KBM-7 (cell line): ENCODE measurements around the gene DELE1.

Experiments
- DNase-seq: peaks from one replicate; pipeline ENCODE4 v3.0.0-alpha.2; 2015
- in situ Hi-C: fragments of 300-500 bp; cut with MboI; formaldehyde crosslinking; loops from 2 replicates; pipeline ENCODE4 v1.14.3; 2020; ENCODE audit warnings: low sequenced_read_pairs, low pct_unique_long_range_greater_than_20kb, mixed read lengths

DELE1 gene, protein sequence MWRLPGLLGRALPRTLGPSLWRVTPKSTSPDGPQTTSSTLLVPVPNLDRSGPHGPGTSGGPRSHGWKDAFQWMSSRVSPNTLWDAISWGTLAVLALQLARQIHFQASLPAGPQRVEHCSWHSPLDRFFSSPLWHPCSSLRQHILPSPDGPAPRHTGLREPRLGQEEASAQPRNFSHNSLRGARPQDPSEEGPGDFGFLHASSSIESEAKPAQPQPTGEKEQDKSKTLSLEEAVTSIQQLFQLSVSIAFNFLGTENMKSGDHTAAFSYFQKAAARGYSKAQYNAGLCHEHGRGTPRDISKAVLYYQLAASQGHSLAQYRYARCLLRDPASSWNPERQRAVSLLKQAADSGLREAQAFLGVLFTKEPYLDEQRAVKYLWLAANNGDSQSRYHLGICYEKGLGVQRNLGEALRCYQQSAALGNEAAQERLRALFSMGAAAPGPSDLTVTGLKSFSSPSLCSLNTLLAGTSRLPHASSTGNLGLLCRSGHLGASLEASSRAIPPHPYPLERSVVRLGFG

DNA sequence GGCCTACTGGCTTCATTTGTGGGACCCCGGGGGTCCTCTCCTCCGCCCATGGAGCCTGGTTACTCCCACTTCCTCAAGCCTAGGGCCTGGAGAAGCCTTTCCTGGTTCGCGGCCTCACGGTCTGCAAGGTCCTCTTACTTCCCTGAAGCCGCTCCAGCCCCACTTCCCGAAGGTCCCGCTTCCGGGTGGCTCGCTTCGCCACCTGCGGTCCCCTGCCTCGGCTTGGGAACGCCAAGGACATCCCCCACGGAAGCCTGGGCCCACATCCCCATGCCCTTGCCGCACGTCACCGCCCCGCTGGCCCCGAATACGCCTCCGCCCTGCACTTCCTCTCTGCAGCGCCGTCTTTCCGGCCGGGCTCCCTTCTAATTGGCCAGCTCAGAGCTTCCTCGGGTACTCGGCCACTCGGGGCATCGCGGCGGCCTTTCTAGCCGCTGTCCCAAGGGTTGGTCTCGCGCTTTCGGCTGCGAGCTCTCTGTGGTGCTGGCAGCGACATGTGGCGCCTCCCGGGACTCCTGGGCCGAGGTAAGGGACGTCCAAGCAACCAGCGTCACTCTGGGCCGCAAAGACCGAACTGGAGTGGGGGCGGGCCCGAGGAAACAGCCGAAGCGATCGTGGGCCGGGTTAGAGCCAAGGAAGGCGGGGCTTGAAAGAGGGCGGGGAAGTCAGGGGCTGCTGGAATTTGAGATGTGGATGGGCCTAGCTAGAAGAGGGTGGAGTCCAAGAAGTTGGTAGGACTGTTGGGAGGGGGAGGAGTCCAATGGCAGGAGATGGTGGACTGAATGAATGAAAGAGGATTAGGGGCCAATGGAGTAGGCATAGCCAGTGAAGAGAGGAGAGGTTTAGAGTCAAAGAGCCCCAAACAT lies at the start of gene DELE1:
Gene DELE1 (plus strand): TSS at position 424 of the 866 bp plus-strand sequence. CDS start 71 bp downstream, at position 495.
- peak; percentile 97 for DNase-seq
- in situ Hi-C loops, result no loop called here

DNA sequence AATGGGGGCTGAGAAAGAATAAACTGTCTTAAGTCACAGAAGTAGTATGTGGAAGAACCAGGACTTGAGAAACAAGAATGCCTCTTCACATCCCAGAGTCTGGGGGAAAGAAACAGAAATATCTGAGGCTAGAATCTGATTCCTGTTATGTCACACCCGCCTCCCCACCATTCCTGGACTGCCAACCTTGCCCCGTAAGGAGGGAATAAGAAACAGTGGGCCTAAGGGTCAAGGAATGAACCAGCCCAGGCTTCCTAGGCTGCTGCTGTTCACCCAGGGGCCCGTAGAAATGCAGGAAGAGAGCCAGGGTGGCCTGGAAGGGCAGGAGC lies 49.8 kb upstream of the DELE1 start:
- no peak for DNase-seq
- in situ Hi-C loops, result no loop called here

DNA sequence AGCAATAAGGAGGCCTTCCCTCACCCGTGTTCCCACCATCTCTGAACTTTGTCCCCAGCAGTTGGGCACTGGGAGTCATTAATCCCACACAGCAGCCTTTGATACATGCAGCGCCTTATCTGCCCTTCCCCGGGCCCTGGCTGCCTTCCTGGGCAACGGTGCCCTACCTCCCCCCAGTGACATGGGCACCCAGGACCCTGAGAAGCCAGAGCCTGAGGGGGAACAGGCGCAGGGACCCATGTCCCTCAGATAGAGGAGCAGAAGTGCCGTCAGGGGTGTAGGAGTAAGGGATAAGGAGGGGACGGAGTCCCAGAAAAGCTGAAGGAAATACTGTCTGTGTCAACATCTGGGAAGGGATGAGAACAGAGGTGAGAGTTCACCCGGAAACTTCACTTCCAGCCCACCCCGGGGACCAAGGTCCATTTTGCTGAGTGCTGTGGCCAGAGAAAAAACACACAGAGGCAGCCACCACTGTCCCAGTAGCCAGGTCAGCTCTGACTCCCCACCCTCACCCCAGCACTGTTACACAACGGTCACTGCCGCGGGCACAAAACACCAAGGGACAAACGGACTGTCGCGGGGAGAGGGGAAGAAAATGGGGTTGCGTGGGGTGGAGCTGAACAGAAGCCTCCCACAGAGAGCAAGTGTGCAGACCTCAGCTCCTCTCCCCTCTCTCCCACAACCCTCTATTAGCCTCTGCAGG lies 49.3 kb upstream of the DELE1 start:
- in situ Hi-C loops, result no loop called here
- DNase-seq, result no peak

DNA sequence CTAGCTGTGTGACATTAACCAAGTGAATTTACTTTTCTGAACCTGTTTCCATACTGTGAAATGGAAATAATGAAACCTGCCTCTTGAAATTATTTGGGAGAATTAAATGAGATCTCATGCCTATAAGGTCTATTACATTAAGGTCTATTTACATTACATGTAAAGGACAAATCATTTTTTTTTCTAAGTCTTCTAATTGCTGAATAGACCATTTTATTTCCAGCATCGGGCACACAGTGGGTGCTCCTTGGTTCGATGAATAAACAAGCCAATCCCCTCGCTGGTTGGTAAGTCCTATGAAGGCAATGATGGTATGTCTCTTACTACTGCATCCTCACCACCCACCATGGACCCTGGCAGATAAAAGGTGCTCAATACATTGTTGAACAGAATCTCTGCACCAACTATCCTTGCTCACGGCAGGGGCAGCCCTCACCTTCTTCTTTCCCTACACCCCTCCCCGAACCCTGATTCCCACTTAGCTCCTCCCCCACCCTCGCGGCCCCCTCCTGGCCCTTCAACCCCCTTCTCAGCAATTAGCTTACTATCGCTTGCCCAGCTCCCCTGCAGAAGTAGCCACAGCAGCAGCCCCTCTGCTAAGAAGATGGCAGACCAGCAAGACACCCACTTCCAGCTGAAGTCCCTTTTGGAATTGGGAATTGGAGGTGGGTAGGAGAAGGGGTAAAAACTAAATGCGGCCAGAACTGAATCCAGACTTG lies 48.5 kb upstream of the DELE1 start:
- in situ Hi-C loops, result no loop called here
- DNase-seq, result no peak

DNA sequence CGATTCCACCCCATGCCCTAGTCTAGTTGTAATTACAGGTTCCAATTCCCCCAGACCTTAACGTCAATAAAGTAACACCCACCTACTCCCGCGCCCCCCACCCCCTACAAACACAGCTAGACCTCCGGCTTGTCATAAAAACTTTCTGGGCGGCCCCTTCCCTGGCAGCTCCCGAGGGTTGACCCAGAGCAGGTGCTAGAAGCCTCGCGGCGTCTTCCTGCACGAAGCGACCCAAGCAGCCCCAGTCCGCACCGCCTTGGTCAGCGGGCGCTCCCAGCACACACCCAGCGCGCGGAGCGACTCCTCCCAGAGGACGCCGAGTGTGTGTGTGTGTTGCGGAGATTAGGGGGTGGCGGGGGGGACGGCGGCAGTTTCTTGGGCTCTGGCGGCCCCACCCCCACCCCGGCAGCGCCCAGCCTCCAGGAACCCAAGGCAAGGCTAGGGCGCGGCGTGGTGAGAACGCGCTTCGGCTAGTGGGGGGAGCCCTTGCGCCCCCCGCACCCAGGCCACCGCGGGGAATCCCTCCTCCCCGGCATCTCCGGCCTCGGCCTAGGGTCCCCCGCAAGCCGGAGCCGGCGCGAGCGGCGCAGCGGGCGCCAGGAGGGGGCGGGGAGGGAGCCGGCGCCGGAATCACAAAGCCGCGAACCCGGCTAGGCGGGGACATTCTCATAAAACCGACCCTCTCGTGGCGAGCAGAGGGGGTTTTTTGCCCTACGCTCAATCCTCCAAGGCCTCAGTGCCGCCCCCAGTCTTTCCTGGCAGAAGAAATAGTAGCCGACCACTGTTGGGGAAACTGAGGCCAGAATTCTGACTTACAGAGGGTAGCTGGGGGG lies 47.7 kb upstream of the DELE1 start:
- in situ Hi-C loops, result no loop called here
- no peak for DNase-seq

DNA sequence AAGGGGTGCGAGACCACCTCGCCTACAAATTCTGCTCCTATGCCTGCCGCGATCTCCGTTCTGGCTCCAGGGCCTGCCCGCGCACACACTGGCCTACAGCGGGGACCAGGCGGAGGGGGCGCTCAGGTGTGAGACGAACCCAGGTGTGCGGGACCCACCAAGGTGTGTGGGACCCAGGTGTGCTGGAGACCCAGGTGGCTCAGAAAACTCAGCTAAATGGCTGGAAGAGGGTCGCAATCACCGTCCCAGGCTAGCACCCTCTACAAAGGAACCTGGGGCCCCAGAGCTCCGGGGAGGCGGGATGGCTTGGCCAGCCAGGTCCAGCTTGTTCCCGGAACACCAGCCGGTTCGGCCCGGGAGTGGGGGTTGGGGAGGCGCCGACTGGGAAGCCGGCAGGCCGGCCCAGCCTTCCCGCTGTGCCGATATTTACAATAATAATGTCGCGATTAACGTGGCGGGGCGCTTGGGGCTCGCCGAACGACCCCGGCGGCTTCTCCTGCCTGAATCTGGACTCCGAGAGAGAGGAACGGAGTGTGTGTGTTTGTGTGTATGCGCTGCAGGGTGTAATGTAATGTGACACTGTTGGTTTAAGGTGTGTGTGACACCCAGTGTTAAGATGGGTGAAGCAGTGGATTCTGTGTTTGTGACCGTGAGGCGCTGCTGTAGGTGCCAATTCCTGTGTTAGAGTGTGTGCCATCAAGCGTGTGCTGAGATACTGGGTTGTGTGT lies 46.9 kb upstream of the DELE1 start:
- DNase-seq, result no peak
- in situ Hi-C loops, result no loop called here

DNA sequence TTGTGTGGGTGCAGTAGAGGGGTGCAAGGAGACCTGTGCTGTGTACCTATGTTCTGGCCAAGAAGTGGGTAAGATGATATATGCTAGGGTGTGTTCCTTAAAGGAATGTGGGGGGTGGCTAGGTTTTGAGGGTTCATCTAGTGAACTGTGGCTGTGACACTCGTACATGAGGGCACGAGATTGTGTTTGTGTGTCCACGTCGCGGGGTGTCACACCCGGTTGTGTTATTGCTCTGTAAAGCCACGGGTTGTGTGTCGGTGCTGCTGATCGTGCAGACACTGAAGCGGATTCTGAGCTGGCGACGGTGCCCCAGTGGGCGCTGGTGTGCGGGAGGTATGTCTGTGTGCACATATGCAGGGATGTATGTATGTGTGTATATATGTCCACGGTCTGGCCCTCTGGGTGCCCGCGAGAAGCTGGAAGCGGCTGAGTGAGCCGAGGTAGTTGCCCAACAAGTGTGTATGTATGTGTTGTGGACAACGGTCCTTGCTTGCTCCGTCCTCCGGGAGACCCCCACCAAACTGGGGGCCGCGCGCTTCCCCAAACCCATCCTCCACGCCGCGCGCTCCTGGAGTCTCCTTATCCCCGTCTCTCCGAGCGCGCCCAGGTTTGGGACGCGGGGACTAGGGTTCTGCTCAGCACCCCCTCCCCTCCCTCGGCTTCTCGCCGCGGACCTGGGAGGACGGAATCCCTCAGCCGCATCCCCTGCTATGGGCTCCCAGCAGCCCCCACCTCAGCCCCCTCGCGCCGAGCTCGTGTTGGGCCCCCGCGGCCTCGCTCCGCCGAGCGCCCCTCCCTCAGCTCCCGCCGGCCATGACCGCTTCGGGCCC lies 46.1 kb upstream of the DELE1 start:
- DNase-seq, result peak; percentile 24
- in situ Hi-C loops, result no loop called here

DNA sequence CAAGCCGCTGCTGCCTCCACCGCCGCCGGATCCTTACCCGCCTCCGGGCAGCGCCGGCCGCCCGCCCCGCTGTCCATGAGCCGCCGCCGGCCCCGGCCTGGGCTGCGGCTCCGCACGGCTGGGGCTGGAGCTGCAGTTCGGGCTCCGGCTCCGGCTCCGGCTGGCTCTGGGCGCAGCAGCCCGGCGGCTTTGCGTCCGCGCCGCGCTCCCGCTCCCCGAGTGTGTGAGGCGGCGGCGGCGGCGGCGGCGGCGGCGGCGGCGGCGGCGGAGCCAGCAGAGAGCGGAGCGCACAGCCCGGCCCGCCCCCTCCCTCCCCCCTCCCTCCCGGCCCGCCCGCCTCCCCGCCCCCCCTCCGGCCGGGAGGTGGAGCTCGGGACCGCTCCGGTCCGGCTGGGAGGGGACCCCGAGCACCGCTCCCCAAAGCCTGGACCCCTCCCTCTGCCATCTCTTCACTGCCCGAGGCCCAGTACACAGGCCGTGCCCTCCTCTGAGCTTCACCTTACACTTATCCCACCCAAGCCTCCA lies 45.4 kb upstream of the DELE1 start, which contains the start of gene PCDH1:
Gene PCDH1 (minus strand): TSS at position 225 of the 525 bp plus-strand sequence. CDS start 148 bp downstream, at position 77.
- in situ Hi-C loops, result no loop called here
- no peak for DNase-seq

DNA sequence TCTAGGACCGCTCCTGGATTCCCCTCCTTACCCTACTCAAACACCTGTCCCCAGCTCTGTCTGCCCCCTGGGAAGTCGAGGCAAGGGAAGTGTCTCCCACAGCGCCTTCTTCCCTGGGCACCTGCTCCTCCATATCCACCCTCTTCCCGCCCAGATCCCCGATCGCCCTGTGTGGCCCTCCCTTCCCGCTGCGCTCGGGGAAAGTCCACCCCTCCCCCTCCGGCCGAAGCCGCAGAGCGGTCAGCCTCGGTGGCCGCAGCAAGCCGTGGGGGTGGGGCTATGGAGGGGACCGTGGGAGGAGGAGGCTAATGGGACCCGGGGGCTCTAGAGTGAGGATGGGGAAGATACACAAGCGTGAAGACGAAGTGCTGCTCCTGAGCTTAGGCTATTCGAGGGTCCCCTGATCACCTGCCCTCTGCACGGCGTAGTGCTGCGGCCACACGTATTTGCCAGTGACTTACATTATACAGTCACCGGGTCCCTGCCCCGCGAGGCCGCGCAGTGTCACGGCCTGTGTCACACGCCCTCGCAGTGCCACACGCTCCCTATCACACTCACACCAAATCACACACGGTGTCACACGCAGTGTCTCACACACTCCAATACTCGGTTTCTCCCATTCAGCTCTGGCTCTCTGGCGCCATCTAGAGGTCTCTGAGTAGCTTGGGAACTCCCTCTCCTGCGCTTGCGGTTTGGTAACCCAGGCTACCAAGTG lies 44.8 kb upstream of the DELE1 start:
- in situ Hi-C loops, result no loop called here
- DNase-seq, result peak; percentile 92

DNA sequence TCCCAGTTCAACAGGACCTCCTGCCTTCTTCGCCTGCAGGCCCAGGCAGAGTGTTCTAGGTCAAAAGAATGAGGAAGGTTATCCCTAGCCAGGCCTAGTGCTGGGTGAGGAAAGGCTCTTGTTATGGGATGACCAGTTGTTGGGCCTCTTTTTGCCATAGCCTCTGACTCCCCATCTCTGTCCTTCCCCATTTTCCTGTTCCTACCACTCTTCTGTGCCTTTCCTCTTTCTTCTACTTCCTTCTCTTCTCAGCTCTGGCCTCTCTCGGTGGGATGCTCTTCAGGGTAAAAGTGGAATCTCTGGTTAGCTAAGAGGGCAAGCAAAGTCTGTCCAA lies 44.3 kb upstream of the DELE1 start:
- in situ Hi-C loops, result no loop called here
- DNase-seq, result no peak

DNA sequence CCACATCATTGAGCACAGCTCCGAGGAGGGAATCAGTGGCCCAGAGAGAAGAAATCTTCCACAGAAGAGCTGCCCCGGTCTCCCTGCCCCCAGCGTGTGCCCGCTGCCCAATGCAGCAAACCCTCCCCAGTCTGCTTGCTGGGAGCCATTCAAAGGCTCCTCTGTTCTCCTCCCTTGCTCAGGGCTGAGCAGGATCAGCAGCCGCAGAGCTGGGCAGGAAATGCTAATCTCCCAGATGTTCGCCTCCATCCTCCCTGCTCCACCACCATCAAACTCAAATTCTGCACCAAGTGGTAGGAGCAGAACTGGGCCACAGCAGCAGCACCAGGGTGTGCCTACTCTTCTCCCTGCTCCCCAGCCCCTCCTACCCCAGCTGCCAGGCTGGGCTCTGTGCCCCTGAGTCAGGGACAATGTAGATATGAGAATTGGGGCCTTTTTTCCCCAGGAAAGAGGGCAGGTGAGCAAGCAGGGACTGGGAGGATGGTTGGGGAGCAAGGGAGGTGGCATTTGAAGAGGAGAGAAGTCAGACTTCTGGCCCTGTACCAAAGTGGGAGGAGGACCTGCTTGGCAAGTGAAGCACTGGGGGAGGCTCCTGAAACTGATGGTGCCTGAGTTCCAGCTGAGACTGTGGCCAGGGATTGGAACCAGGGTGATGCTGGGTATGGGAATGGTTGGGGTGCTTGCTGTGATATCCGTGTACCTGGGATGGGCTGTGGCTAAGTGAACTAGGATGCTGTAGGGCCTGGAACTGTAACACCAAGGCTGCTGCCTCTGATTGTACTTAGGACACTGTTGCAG lies 43.5 kb upstream of the DELE1 start:
- in situ Hi-C loops, result no loop called here
- no peak for DNase-seq

DNA sequence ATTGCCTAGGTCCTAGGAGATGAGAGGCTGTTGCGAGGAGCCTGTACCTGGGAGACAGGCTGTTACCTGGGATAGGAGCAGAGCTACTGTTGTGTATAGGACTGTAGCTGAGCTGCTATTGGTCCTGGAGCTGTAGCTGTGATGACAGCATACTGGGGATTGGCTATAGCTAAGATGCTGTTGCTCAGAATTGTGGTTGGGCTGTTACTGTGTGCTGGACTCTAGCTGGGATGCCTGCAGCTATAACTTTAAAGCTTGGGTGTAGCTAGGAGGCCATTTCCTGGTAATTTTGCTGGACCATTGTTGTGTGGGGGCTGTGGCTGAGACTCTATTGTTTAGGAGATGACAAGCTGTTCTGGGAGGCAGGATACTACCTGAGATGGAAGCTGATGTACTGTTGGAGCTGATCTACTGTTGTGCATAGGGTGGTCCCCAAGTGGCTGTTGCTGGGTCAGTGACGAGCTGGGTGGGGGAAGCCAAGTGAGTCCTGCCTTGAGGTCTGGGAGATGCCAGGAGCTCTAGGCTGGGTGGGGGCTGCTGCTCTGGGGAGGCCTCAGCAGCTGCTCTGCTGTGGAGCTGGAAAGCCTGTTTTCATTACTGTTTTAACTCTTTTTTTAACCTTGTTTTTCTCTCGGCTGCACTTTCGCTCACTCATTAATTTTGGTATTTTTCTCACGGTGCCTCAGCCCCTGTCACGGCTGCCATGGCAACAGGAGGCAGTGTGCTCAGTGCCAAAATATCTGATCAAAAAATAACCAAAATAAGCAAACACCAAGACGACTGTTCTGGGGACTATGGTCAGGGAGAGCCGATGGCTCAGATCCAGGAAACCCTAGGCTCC lies 42.5 kb upstream of the DELE1 start:
- no peak for DNase-seq

DNA sequence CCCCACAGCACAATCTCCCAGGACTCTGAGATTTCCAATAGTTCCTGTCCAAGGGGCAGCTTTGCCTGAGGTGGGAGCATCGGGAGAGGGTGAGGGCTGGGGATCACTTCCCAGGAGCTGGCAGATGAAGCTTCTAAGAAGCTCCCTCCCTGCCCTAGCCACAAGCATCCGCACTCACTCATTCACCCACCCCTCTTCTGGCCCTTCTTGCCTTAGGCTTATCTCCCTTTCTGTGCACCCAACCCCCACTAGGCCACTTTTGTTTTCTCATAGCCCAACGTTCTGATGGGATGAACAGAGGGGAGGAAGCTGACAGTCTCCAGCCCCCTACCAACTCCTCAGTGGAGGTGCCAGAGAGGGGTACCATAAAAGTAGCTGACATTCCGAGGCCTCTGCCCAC lies 41.8 kb upstream of the DELE1 start:
- DNase-seq, result no peak
- in situ Hi-C loops, result no loop called here

More for the DNA sequence above, 42.5 kb upstream of the DELE1 start:
- in situ Hi-C loops, result no loop called here

DNA sequence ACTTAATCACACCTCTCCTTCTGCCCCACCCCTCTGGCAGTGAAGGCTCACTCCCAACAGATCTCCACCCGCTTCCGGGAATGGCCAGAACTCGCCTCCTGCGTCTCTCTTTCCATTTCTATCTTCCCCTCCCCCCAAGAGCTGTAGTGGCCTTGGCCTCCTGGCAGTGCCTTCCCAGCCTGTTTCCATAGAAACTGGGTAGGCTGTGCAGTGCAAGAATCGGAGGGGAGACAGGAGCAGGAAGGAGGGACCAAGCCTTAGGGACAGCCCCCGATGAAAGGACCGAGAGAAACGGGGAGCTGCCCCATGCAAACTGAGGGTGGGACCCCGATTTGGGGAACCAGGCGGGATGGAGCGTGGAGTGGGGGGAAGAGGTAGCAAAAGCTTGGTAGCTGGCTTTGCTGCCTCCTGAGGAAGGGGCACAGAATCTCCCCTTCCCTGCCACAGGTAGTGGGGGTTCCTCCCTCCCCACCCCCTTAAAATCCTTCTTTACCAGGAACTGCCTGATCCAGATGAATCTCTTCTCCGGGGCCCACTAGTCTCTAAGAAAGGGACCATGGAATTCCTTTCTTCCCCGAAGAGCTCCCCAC lies 41.0 kb upstream of the DELE1 start:
- in situ Hi-C loops, result no loop called here
- DNase-seq, result no peak
